ENCODE measurements around the gene ZNF212. TPM values are rescaled to one million over a fixed set of nuclear protein-coding genes. Genes with fewer than 3 reads are reported as not detected.

Gene ZNF212
- total RNA-seq, result 2.4 and 9.7 TPM in 2 replicates

GRCh38 chr7:149239345-149240143, at the start of gene ZNF212:
ZNF212 (plus strand) TSS chr7:149239651; CDS start chr7:149239779, 128 bp downstream.
- peak; percentile 76 for DNase-seq (ENCODE audit: low read depth)

GRCh38 chr7:149191851-149192250, 47.6 kb upstream of the ZNF212 start:
- DNase-seq (ENCODE audit: low read depth), result no peak

GRCh38 chr7:149194799-149195179, 44.7 kb upstream of the ZNF212 start:
- DNase-seq (ENCODE audit: low read depth), result no peak

- DNase-seq (ENCODE audit: low read depth), result peak; percentile 77
Observed at GRCh38 chr7:149195180-149196150, 44.0 kb upstream of the ZNF212 start, which contains the start of gene ZNF282. ZNF282 (plus strand) TSS chr7:149195546; CDS start chr7:149195590, 44 bp downstream.

- DNase-seq (ENCODE audit: low read depth), result no peak
Observed at GRCh38 chr7:149196151-149196704, 43.2 kb upstream of the ZNF212 start.

- no peak for DNase-seq (ENCODE audit: low read depth)
Observed at GRCh38 chr7:149196705-149197171, 42.7 kb upstream of the ZNF212 start.

- no peak for DNase-seq (ENCODE audit: low read depth)
Observed at GRCh38 chr7:149197675-149198074, 41.8 kb upstream of the ZNF212 start.

- no peak for DNase-seq (ENCODE audit: low read depth)
Observed at GRCh38 chr7:149198161-149198816, 41.2 kb upstream of the ZNF212 start.

GRCh38 chr7:149199234-149199995, 40.0 kb upstream of the ZNF212 start:
- no peak for DNase-seq (ENCODE audit: low read depth)

GRCh38 chr7:149202831-149203231, 36.6 kb upstream of the ZNF212 start:
- DNase-seq (ENCODE audit: low read depth), result no peak

- no peak for DNase-seq (ENCODE audit: low read depth)
Observed at GRCh38 chr7:149205690-149206381, 33.6 kb upstream of the ZNF212 start.

GRCh38 chr7:149207324-149208035, 32.0 kb upstream of the ZNF212 start:
- no peak for DNase-seq (ENCODE audit: low read depth)

- DNase-seq (ENCODE audit: low read depth), result peak; percentile 39
Observed at GRCh38 chr7:149209518-149210269, 29.8 kb upstream of the ZNF212 start.

- no peak for DNase-seq (ENCODE audit: low read depth)
Observed at GRCh38 chr7:149210551-149210950, 28.9 kb upstream of the ZNF212 start.

GRCh38 chr7:149214020-149214720, 25.3 kb upstream of the ZNF212 start:
- no peak for DNase-seq (ENCODE audit: low read depth)

- no peak for DNase-seq (ENCODE audit: low read depth)
Observed at GRCh38 chr7:149216402-149216801, 23.0 kb upstream of the ZNF212 start.

- no peak for DNase-seq (ENCODE audit: low read depth)
Observed at GRCh38 chr7:149217570-149217969, 21.9 kb upstream of the ZNF212 start.
